Measurements from ENCODE around the gene EN2. TPM values are rescaled to one million over a fixed set of nuclear protein-coding genes. Genes with fewer than 3 reads are reported as not detected.

EN2 gene
- polyA plus RNA-seq, 2 of the 4 experiments (the other 2 are of a cell fraction), result 0.53 to 0.54 TPM

GRCh38 chr7:155465761-155466141 lies 7.8 kb downstream of the EN2 start:
- ChIA-PET CTCF (interaction anchor here (0.6 to 0.7 kb wide), 2 partner anchors 1789 to 1810 kb away, joined by 3 read pairs; no protein-coding TSS in a partner anchor), POLR2A (no interaction called here)
- FAIRE-seq (no peak), ATAC-seq (no peak), DNase-seq (ENCODE audit: low read depth in 1 of 2, low spot score in 1 of 2) (no peak)
- 81% methylated on average over 9 of the region's 9 CpGs for WGBS (ENCODE audit: missing lambda C conversion rate)
- Histone ChIP-seq H3K9me3 (no peaks in the 10 kb centered on the region), H3K4me2 (no peak overlapping the region), H3K27ac (no peak overlapping the region), H3K4me3 (no peak overlapping the region), H3K4me1 (no peaks in the 10 kb centered on the region)
- TF ChIP-seq E2F6 (IDR thresholded peaks at IDR 0.05; ENCODE audit: borderline replicate concordance, low read depth), result no peak
- TF ChIP-seq CHD4 (IDR thresholded peaks at IDR 0.05; ENCODE audit: borderline replicate concordance), result no peak
- TF ChIP-seq RAD21 (conservative IDR thresholded peaks at IDR 0.05 in 1 of 2, IDR thresholded peaks at IDR 0.05 in 1 of 2), result no peak
- TF ChIP-seq KDM5A (IDR thresholded peaks at IDR 0.05), result no peak
- no peak for TF ChIP-seq HES2 (IDR thresholded peaks at IDR 0.05)
- no peak for TF ChIP-seq HDAC2 (IDR thresholded peaks at IDR 0.05)
- TF ChIP-seq ZFP36 (IDR thresholded peaks at IDR 0.05; ENCODE audit: borderline replicate concordance, partially characterized antibody), result no peak
- TF ChIP-seq TFCP2L1 (CRISPR knock-in tag; IDR thresholded peaks at IDR 0.05), result no peak
- TF ChIP-seq RFX5 (IDR thresholded peaks at IDR 0.05), result no peak
- no peak for TF ChIP-seq SMC3 (IDR thresholded peaks at IDR 0.05)
- TF ChIP-seq KDM1A (IDR thresholded peaks at IDR 0.05; ENCODE audit: low read depth), result no peak
- TF ChIP-seq ZSCAN20 (CRISPR knock-in tag; IDR thresholded peaks at IDR 0.05), result no peak
- no peak for TF ChIP-seq HOXB5 (CRISPR knock-in tag; IDR thresholded peaks at IDR 0.05)
- TF ChIP-seq CBX2 (IDR thresholded peaks at IDR 0.05; ENCODE audit: borderline replicate concordance, low read depth), result no peak
- TF ChIP-seq HOXA7 (CRISPR knock-in tag; IDR thresholded peaks at IDR 0.05), result no peak
- TF ChIP-seq ELK1 (IDR thresholded peaks at IDR 0.05; ENCODE audit: low read depth, low read length), result no peak
- no peak for TF ChIP-seq FOSB (CRISPR knock-in tag; IDR thresholded peaks at IDR 0.05)
- TF ChIP-seq RCOR1 (IDR thresholded peaks at IDR 0.05; ENCODE audit: low read depth, low read length), result no peak
- no peak for TF ChIP-seq FOXS1 (CRISPR knock-in tag; IDR thresholded peaks at IDR 0.05)

GRCh38 chr7:155466142-155466813 lies 8.3 kb downstream of the EN2 start:
- 83% methylated on average over 29 of the region's 42 CpGs for WGBS (ENCODE audit: missing lambda C conversion rate)
- TF ChIP-seq TP53 (CRISPR knock-in tag; IDR thresholded peaks at IDR 0.05), result no peak
- TF ChIP-seq NFE2L2 (conservative IDR thresholded peaks at IDR 0.05; ENCODE audit: low read length), result no peak
- no peak for TF ChIP-seq KDM1A (IDR thresholded peaks at IDR 0.05; ENCODE audit: low read depth)
- TF ChIP-seq ATOH8 (CRISPR knock-in tag; IDR thresholded peaks at IDR 0.05; ENCODE audit: low read depth), result no peak
- no peak for TF ChIP-seq ESRRA (IDR thresholded peaks at IDR 0.05; ENCODE audit: borderline replicate concordance, low read length)
- no peak for TF ChIP-seq EP300 (IDR thresholded peaks at IDR 0.05)
- no peak for TF ChIP-seq RAD21 (conservative IDR thresholded peaks at IDR 0.05 in 1 of 2, IDR thresholded peaks at IDR 0.05 in 1 of 2)
- no peak for TF ChIP-seq HDAC2 (IDR thresholded peaks at IDR 0.05)
- no peak for TF ChIP-seq CEBPB (IDR thresholded peaks at IDR 0.05)
- TF ChIP-seq FOXS1 (CRISPR knock-in tag; IDR thresholded peaks at IDR 0.05), result no peak
- TF ChIP-seq ZNF302 (CRISPR knock-in tag; IDR thresholded peaks at IDR 0.05), result no peak
- no peak for TF ChIP-seq NPAS2 (CRISPR knock-in tag; IDR thresholded peaks at IDR 0.05; ENCODE audit: borderline replicate concordance)
- no peak for TF ChIP-seq HES2 (IDR thresholded peaks at IDR 0.05)

More at GRCh38 chr7:155466142-155466813, 8.3 kb downstream of the EN2 start:
- DNase-seq (ENCODE audit: low read depth in 1 of 2, low spot score in 1 of 2) (no peak), FAIRE-seq (no peak), ATAC-seq (no peak)
- H3K4me1 ChIP-seq, result no peaks in the 10 kb centered on the region
- ChIA-PET CTCF (interaction anchor here (0.6 to 1.5 kb wide), 4 partner anchors 14 to 1809 kb away, joined by 3 read pairs; no protein-coding TSS in a partner anchor), POLR2A (no interaction called here)
- H3K9me3 ChIP-seq, result no peaks in the 10 kb centered on the region
- H3K4me3 ChIP-seq, result no peak overlapping the region
- no peak overlapping the region for H3K27ac ChIP-seq
- H3K4me2 ChIP-seq, result no peak overlapping the region
